ENCODE results near the gene HTRA3.

The HTRA3 gene

DNA sequence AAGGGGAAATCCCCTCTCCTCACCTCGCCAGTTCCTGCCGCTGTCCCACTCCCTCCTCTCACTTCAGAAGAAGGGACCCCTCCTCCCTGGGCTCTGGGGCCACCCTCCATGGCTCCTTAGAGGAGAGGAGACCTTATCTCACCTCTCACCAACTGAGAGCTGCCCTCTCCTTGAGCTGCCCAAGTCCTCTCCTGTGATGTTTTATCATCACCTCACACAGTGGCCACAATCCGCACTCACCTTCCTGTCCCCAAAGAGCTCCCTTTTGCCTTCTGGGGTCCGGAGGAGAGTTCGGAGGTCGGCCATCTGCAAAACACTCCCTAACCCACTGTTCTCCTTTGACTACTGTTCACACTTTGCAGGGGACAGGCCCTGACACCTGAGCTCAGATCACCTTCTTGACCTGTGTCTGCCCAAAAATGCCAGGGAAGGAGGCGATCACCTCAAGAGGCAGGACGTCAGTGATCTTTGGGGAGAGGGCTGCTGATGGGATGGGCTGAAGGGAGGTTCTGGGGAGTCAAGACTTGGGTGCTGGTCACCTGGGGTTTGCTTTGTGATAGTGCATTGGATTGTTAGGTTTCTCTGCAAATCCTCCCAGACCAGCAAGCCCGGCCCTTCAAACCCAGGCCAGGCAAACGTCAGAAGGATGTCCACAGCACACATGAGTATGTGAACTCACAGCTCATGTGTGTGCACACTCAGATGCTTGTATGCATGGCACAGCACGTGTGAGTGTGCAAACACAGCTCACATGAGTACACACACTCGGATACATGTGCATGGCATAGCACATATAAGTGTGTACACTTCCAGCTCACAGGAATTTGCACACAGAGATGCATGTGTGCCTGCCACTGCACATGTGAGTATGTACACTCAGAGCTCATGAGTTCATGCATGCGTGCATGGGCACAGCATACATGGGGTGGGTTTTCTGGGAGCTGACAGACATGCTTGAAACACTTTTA, 41.8 kb downstream of the HTRA3 start:
- DNase-seq (ENCODE audit: low read depth), result no peak

GRCh38 chr4:8312069-8312445, 42.5 kb downstream of the HTRA3 start:
- no peak for DNase-seq (ENCODE audit: low read depth)

DNA sequence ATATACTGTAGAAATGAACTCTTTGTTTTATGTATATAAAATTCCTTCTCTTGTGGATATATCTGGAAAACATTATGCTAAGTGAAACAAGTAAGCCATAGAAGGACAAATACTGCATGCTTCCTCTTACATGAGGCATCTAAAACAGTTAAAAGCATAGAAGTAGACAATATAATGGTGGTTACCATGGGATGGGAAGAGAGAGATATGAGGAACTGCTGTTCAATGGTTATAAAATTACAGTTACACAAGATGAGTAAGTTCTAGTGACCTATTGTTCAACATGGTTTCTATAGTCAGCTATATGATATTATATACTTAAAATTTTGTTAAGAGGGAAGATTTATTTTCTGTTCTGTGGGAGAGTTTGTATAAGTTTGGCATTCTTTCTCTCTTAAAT, 43.4 kb downstream of the HTRA3 start:
- DNase-seq (ENCODE audit: low read depth), result no peak

DNA sequence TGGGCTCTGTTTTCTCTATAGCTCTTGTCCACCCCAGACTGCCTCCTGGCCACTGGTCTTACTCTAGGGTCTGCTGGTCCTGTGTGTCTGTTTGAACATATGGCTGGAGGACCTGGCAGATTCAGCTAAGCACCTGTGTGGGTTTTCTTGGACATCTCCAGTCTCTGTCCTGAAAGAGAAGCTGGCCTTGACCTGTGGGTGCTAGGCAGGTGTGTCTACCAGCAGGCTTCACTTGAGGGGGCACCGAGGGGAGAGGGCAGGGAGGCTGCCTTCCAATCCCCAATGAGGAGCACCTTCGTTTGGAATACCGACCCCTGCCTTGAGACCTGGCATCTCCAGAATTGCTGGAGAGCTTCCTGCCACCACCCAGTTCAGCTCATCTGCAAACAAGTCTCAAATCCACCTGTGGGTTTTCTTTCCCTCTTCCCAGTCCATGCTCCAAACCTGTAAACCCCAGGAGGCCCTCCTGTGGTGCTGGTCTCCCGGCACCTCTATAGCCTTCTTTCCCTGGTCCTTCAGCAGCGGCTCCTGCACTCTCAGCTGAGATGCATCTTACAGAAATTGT, 45.2 kb downstream of the HTRA3 start:
- DNase-seq (ENCODE audit: low read depth), result no peak

DNA sequence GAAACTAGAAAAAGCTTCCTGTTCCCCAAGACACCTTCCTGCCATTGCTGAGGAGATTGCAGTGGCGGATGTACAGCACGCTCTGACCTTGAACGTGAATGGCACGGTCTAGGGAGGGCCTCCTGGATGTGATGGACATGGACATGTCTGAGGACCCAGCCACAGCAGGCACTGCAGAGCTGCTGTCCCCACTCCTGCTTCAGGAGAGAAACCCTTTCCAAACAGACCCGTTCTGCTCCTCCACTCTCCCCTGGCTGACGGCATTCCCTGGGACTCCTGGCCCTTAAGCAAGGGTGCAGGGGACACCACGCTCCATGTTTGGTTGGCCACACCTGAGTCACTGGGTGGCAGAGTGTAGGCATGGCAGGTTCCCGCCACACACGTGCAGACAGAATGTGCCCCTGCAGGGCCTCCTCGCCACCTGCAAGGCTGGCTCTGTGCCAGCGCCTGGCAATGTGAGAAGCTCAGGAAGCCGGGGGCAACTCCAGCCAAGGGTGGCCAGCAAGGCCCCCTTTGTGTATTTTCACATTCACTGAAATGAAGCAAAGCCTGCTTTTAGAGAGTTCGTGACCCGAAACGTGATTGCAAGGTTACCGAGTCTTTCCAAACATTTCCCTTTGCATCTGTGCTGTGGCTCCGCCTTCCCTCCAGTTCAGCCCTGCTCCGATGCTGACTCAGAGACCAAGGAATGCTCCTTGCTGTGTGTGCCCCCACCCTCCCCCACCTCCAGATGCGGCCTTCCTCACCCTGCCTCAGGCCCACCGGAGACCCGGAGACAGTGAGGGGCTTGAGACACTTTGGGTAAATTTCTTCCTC, 46.1 kb downstream of the HTRA3 start:
- peak; percentile 66 for DNase-seq (ENCODE audit: low read depth)

- no peak for DNase-seq (ENCODE audit: low read depth)
Observed at GRCh38 chr4:8316251-8316771, 46.8 kb downstream of the HTRA3 start.

GRCh38 chr4:8316911-8317351, 47.4 kb downstream of the HTRA3 start:
- DNase-seq (ENCODE audit: low read depth), result no peak

- DNase-seq (ENCODE audit: low read depth), result no peak
Observed at GRCh38 chr4:8317474-8317873, 47.9 kb downstream of the HTRA3 start.

GRCh38 chr4:8318509-8318908, 49.0 kb downstream of the HTRA3 start:
- no peak for DNase-seq (ENCODE audit: low read depth)

- DNase-seq (ENCODE audit: low read depth), result no peak
Observed at GRCh38 chr4:8319061-8319460, 49.5 kb downstream of the HTRA3 start.

- no peak for DNase-seq (ENCODE audit: low read depth)
Observed at GRCh38 chr4:8319731-8320385, 50.3 kb downstream of the HTRA3 start.

DNA sequence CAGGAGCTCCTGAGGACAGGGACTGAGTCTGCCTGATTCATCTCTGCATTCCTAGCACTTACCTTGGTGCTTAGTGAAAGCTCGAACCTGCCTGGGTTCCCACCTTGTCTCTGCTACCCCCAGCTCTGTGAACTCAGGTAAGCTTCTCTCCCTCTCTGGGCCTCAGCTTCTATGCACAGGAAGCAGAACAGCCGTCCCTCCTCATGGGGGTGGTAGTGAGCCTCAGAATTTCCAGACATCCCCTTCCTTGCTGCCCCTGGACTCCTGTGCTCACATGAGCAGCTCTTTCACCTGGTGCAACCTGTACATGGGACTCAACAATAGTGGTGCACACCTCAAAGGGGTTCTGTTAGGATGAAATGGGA, 50.8 kb downstream of the HTRA3 start:
- no peak for DNase-seq (ENCODE audit: low read depth)

- DNase-seq (ENCODE audit: low read depth), result no peak
Observed at GRCh38 chr4:8321220-8321619, 51.7 kb downstream of the HTRA3 start.

DNA sequence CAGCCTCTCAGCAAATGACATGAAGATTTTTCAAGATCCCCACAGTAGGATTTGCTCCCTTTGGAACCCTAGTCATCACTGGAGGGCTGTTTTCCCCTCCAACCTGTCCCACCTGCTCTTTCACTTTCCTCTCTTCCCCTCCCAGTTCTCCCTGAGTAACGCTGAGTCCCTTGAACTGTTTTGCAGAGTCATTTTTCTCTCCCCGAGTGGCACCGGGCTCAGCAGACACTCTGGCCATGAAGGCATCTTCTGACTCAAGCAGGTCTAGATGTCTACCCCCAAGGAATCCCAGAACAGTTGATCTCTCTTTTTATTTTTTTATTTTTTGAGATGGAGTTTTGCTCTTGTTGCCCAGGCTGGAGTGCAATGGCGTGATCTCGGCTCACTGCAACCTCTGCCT, 52.2 kb downstream of the HTRA3 start:
- no peak for DNase-seq (ENCODE audit: low read depth)

GRCh38 chr4:8322794-8323704, 53.5 kb downstream of the HTRA3 start:
- DNase-seq (ENCODE audit: low read depth), result no peak

- no peak for DNase-seq (ENCODE audit: low read depth)
Observed at GRCh38 chr4:8323947-8324555, 54.5 kb downstream of the HTRA3 start.

- no peak for DNase-seq (ENCODE audit: low read depth)
Observed at GRCh38 chr4:8324640-8325239, 55.2 kb downstream of the HTRA3 start.

GRCh38 chr4:8325291-8325973, 55.9 kb downstream of the HTRA3 start:
- no peak for DNase-seq (ENCODE audit: low read depth)

GRCh38 chr4:8326206-8326605, 56.7 kb downstream of the HTRA3 start:
- no peak for DNase-seq (ENCODE audit: low read depth)

Measured in HS-5 (cell line).